ENCODE data around the gene EEF1AKMT1.

Gene EEF1AKMT1

DNA sequence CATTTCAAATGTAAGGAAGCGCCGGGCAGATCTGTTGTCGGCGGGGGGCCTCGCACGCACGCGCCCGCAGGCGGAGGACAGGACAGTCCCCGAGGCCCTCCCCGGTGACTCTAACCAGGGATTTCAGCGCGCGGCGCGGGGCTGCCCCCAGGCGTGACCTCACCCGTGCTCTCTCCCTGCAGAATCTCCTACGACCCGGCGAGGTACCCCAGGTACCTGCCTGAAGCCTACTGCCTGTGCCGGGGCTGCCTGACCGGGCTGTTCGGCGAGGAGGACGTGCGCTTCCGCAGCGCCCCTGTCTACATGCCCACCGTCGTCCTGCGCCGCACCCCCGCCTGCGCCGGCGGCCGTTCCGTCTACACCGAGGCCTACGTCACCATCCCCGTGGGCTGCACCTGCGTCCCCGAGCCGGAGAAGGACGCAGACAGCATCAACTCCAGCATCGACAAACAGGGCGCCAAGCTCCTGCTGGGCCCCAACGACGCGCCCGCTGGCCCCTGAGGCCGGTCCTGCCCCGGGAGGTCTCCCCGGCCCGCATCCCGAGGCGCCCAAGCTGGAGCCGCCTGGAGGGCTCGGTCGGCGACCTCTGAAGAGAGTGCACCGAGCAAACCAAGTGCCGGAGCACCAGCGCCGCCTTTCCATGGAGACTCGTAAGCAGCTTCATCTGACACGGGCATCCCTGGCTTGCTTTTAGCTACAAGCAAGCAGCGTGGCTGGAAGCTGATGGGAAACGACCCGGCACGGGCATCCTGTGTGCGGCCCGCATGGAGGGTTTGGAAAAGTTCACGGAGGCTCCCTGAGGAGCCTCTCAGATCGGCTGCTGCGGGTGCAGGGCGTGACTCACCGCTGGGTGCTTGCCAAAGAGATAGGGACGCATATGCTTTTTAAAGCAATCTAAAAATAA is 52.1 kb downstream of the EEF1AKMT1 start:
- TF ChIP-seq, protein P1, sequence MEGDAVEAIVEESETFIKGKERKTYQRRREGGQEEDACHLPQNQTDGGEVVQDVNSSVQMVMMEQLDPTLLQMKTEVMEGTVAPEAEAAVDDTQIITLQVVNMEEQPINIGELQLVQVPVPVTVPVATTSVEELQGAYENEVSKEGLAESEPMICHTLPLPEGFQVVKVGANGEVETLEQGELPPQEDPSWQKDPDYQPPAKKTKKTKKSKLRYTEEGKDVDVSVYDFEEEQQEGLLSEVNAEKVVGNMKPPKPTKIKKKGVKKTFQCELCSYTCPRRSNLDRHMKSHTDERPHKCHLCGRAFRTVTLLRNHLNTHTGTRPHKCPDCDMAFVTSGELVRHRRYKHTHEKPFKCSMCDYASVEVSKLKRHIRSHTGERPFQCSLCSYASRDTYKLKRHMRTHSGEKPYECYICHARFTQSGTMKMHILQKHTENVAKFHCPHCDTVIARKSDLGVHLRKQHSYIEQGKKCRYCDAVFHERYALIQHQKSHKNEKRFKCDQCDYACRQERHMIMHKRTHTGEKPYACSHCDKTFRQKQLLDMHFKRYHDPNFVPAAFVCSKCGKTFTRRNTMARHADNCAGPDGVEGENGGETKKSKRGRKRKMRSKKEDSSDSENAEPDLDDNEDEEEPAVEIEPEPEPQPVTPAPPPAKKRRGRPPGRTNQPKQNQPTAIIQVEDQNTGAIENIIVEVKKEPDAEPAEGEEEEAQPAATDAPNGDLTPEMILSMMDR (IDR thresholded peaks at IDR 0.05; ENCODE audit: control insufficient read depth, insufficient read depth, low read depth, low read length, missing control alignments), result no peak
- H3K4me3 ChIP-seq (ENCODE audit: control insufficient read depth, low read depth, low read length), result peak overlapping the region; percentile 8; the same call in 1 of the 2 replicates
- DNase-seq (ENCODE audit: low read depth), result no peak

DNA sequence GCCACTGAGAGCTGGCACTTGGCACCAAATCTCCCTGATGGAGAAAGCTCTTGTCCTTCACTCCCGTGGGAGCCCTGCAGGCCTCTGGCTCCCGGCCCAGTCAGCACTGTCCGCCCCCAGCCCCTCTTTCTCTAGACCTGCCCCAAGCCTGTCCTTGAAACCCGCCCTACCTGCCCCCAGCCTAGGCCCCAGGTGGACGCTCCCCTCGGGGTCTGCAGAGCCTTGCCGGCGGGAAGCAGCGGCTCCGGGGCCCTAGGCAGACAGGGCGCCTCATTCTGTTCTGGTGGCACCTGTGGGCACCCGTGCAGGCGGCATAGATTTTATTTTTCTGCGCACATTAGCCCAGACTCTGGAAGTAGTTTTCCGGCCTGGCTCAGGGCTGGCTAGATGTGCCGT is 52.7 kb downstream of the EEF1AKMT1 start:
- H3K4me3 ChIP-seq (ENCODE audit: control insufficient read depth, low read depth, low read length), result no peak overlapping the region
- TF ChIP-seq, protein P1 (IDR thresholded peaks at IDR 0.05; ENCODE audit: control insufficient read depth, insufficient read depth, low read depth, low read length, missing control alignments), result no peak
- no peak for DNase-seq (ENCODE audit: low read depth)

DNA sequence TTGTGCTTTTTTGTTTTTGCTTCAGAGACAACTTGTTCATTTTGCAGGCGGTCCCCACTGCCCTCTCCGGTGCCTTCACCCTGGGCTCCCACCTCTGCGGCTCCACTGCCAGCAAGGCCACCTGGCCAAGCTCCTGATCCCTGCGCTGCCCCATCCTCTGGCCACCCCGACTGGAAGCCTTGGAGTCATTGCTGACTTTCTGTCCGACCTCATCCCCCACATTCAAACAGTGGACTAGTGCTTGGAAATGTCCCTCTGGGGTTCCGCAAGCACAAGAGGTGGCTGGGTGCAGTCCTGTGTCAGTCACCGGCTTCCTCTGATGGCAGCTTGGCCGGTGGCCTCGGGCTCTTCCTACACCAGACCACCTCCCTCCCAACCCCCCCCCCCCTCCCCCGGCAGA is 53.3 kb downstream of the EEF1AKMT1 start:
- no peak for DNase-seq (ENCODE audit: low read depth)
- TF ChIP-seq, protein P1 (IDR thresholded peaks at IDR 0.05; ENCODE audit: control insufficient read depth, insufficient read depth, low read depth, low read length, missing control alignments), result no peak
- H3K4me3 ChIP-seq (ENCODE audit: control insufficient read depth, low read depth, low read length), result no peak overlapping the region

DNA sequence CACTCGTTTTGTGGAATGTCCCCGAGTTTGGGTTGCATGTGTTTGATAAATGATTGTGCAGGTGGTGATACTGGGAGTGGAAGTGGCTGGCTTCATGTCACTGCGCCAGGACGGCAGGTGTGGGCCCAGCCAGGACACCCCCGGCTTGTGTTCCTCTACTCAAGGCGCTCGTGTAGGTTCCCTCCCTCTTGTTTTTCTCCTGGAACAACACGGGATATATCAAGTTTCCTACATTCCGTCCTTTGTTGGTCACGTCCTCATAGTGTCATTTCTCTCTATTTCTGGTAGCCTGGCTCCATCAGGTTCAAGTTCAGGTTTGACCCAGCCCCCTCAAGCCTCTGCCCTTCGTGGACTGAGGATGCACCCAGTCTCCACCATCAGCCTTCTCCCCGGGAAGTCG is 54.0 kb downstream of the EEF1AKMT1 start:
- DNase-seq (ENCODE audit: low read depth), result no peak
- no peak overlapping the region for H3K4me3 ChIP-seq (ENCODE audit: control insufficient read depth, low read depth, low read length)
- TF ChIP-seq, protein P1 (IDR thresholded peaks at IDR 0.05; ENCODE audit: control insufficient read depth, insufficient read depth, low read depth, low read length, missing control alignments), result no peak

DNA sequence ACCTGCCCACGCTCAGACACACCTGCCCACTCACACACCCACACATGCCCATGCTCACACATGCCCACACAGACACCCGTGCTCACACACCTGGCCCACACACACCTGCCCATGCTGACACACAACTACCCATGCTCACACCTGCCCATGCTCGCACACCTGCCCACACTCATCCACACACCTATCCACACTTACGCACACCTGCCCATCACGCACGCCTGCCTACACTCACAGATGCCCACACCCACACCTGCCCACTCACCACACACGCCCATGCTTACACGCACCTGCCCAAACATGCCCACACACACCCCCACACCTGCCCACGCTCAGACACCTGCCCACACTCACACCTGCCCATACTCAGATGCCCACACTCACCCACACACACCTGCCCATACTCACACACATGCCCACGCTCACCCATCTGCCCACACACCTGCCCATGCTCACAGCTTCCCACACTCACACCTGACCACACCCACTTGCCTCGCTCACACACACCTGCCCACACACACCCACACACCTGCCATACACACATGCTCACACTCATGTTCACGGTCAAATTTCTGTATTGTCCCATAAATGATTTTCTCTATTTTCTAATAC is 54.7 kb downstream of the EEF1AKMT1 start:
- DNase-seq (ENCODE audit: low read depth), result no peak
- H3K4me3 ChIP-seq (ENCODE audit: control insufficient read depth, low read depth, low read length), result no peak overlapping the region
- TF ChIP-seq, protein P1 (IDR thresholded peaks at IDR 0.05; ENCODE audit: control insufficient read depth, insufficient read depth, low read depth, low read length, missing control alignments), result no peak

DNA sequence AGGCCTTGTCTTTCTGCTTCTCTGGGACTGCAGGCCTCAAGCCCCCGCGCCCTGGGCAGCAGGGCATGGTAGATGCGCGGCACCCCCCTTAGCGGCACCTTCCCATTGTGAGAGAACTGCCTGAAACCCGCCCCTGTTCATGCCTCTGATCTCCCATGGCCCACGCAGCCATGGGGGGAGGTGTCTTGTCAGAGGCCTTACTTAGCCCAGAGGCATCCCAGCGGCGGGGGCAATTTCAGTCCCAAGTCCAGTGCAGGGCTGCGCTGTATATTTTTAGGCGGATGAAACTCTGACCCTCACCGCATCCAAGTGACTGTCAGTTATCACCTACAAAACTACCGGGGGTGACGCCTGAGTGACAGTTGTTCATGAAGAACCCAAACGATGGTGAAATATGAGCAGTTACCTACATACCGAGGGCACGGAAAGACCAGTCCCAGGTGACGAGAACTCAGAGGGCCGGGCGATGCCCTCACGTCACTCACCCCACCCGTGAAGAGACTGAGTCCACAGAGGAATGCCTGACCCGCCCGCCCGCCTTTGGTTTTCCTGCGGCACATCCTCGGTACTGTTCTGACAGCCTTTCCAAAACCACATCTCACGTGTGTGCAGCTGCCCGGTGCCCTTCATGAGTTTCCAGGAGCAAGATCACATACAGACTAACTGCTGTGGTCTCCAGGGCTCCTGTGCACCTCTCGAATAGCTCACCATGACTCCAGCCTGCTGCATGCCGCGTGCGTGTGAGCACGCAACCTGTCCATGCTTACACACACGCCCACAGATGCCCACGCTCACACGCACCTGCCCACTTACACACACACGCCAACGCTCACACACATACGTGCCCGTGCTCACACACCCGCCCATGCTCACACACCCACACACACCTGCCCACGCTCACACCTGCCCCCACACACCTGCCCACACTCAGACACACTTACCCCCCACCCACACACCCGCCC is 55.9 kb downstream of the EEF1AKMT1 start:
- DNase-seq (ENCODE audit: low read depth), result no peak
- no peak overlapping the region for H3K4me3 ChIP-seq (ENCODE audit: control insufficient read depth, low read depth, low read length)
- TF ChIP-seq, protein P1 (IDR thresholded peaks at IDR 0.05; ENCODE audit: control insufficient read depth, insufficient read depth, low read depth, low read length, missing control alignments), result no peak
